Neural cell (in vitro differentiated cells): ENCODE data around the gene DDX49. TPM values are rescaled to one million over a fixed set of nuclear protein-coding genes. Genes with fewer than 3 reads are reported as not detected.

ENCODE experiments used
- H2AFZ ChIP-seq: fragments of 200-600, 300-800 bp; sonication (generic), shearing (Covaris generic); 2 replicates; pipeline ENCODE4 v1.6.0; 2014; ENCODE audit warnings: low read depth, mild to moderate bottlenecking, antibody characterized with exemption, low read length, moderate library complexity
- H3F3A ChIP-seq: fragments of 200-600 bp; shearing (Covaris generic); 2 replicates; pipeline ENCODE4 v1.6.1; 2016; ENCODE audit warnings: mild to moderate bottlenecking, moderate library complexity, mixed read lengths, antibody characterized with exemption, low read length; ENCODE audit not compliant: insufficient read depth, poor library complexity, severe bottlenecking
- H3K27ac ChIP-seq: fragments of 200-600, 300-800 bp; sonication (generic), shearing (Covaris generic); 2 replicates; pipeline ENCODE4 v1.5.1; 2014; ENCODE audit warnings: mild to moderate bottlenecking, low read length, moderate library complexity
- H3K27me3 ChIP-seq: fragments of 300-800, 200-600 bp; sonication (generic), shearing (Covaris generic); 2 replicates; pipeline ENCODE4 v1.6.0; 2014; ENCODE audit warnings: mild to moderate bottlenecking, low read depth, low read length, moderate library complexity; ENCODE audit not compliant: insufficient read depth
- H3K36me3 ChIP-seq: fragments of 300-800, 200-600 bp; sonication (generic), shearing (Covaris generic); 2 replicates; pipeline ENCODE4 v1.5.1; 2014; ENCODE audit warnings: mild to moderate bottlenecking, antibody characterized with exemption, low read length, moderate library complexity; ENCODE audit not compliant: insufficient read depth
- H3K4me2 ChIP-seq: fragments of 300-800, 200-600 bp; sonication (generic), shearing (Covaris generic); 2 replicates; pipeline ENCODE4 v1.6.0; 2014; ENCODE audit warnings: mild to moderate bottlenecking, low read length
- H3K4me3 ChIP-seq: fragments of 300-800, 200-600 bp; sonication (generic), shearing (Covaris generic); 2 replicates; pipeline ENCODE4 v1.5.1; 2014; ENCODE audit warnings: mild to moderate bottlenecking, low read length, moderate library complexity
- H3K79me2 ChIP-seq: fragments of 200-600 bp; shearing (Covaris generic); replicated peaks from 2 replicates; pipeline ENCODE4 v1.6.0; 2014; ENCODE audit warnings: mild to moderate bottlenecking, low read length, moderate library complexity; ENCODE audit not compliant: insufficient read depth
- H3K9ac ChIP-seq: fragments of 300-800, 200-600 bp; sonication (generic), shearing (Covaris generic); 2 replicates; pipeline ENCODE4 v1.6.1; 2016; ENCODE audit warnings: mild to moderate bottlenecking, low read length, mixed read lengths
- H3K9me2 ChIP-seq: fragments of 200-600 bp; shearing (Covaris generic); 2 replicates; pipeline ENCODE4 v1.6.1; 2016; ENCODE audit warnings: mild to moderate bottlenecking, low read length, mixed read lengths; ENCODE audit not compliant: insufficient read depth
- H3K9me3 ChIP-seq: fragments of 200-600, 300-800 bp; sonication (generic), shearing (Covaris generic); 2 replicates; pipeline ENCODE4 v1.6.1; 2016; ENCODE audit warnings: mild to moderate bottlenecking, mixed run types, low read length, moderate library complexity, mixed read lengths
- H4K20me1 ChIP-seq: fragments of 200-600 bp; shearing (Covaris generic); 2 replicates; pipeline ENCODE4 v1.6.1; 2016; ENCODE audit warnings: mild to moderate bottlenecking, mixed run types; ENCODE audit not compliant: insufficient read depth
- CTCF ChIP-seq: fragments of 450-650 bp; IDR thresholded peaks from 2 replicates; pipeline ENCODE4 v1.5.1; 2014; ENCODE audit warnings: antibody characterized with exemption, mild to moderate bottlenecking, moderate library complexity; ENCODE audit not compliant: poor library complexity, severe bottlenecking
- EP300 ChIP-seq: fragments of 450-650 bp; conservative IDR thresholded peaks from 2 replicates; pipeline ENCODE4 v1.6.1; 2014; ENCODE audit warnings: antibody characterized with exemption, mild to moderate bottlenecking, moderate library complexity; ENCODE audit not compliant: poor library complexity, severe bottlenecking
- EZH2 ChIP-seq: fragments of 200-600, 300-800 bp; shearing (Covaris generic), sonication (generic); IDR thresholded peaks from 2 replicates; pipeline ENCODE4 v1.6.1; 2014; ENCODE audit warnings: antibody characterized with exemption, low read length, borderline replicate concordance, mild to moderate bottlenecking; ENCODE audit not compliant: insufficient read depth, poor library complexity, severe bottlenecking
- MXI1 ChIP-seq: fragments of 450-650 bp; conservative IDR thresholded peaks from 2 replicates; pipeline ENCODE4 v1.6.1; 2014; ENCODE audit warnings: antibody characterized with exemption, mild to moderate bottlenecking; ENCODE audit not compliant: poor library complexity, severe bottlenecking
- POLR2AphosphoS5 ChIP-seq: IDR thresholded peaks from 2 replicates; pipeline ENCODE4 v1.6.1; 2012
- RAD21 ChIP-seq: fragments of 450-650 bp; conservative IDR thresholded peaks from 2 replicates; pipeline ENCODE4 v1.6.1; 2014; ENCODE audit warnings: antibody characterized with exemption, mild to moderate bottlenecking, moderate library complexity
- SMC3 ChIP-seq: fragments of 450-650 bp; conservative IDR thresholded peaks from 2 replicates; pipeline ENCODE4 v1.6.1; 2014; ENCODE audit warnings: antibody characterized with exemption, mild to moderate bottlenecking, moderate library complexity; ENCODE audit not compliant: poor library complexity
- TAF1 ChIP-seq: IDR thresholded peaks from 2 replicates; pipeline ENCODE4 v1.6.1; 2012; ENCODE audit warnings: low read depth
- polyA plus RNA-seq: library from polyadenylated mRNA; depleted of rRNA; stranded (reverse); fragments of >200 nt; gene quantifications from 2 replicates; pipeline ENCODE4 v1.2.3, GENCODE V29; 2014
- TF ChIP-seq, protein P1 (sequence below): IDR thresholded peaks from 2 replicates; pipeline ENCODE4 v1.6.1; 2012; ENCODE audit warnings: borderline replicate concordance

Gene DDX49
- polyA plus RNA-seq, 1 donor from 2014 or later, result 90.7 TPM

DNA sequence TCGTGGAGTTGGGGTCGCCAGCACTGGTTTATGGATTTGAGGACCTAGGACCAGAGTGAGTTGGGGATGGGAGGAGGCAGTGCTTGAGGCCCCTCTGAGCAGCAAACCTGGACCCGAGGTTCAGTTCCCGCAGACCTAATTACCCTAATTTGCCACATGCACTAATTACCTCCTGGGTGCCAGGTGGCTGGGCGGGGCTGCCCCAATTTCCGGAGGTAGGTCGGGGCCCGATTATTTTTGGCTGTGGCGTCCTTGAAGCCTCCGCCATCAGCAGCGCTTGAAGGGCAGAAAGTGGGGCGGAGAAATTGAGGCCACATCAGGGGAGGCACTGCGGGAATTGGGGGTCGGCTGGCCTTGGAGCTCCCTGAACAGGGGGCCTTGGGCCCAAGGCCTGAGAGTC is 27.4 kb downstream of the DDX49 start:
- no peaks in the 10 kb centered on the region for H3K79me2 ChIP-seq
- no peak overlapping the region for H3K9ac ChIP-seq
- H3K27ac ChIP-seq, result no peak overlapping the region
- no peaks in the 10 kb centered on the region for H3K36me3 ChIP-seq
- H2AFZ ChIP-seq, result no peak overlapping the region
- H3K9me2 ChIP-seq, result no peaks in the 10 kb centered on the region
- H3F3A ChIP-seq, result no peaks in the 10 kb centered on the region
- no peak overlapping the region for H3K4me2 ChIP-seq
- no peaks in the 10 kb centered on the region for H3K9me3 ChIP-seq
- no peak overlapping the region for H3K4me3 ChIP-seq
- TF ChIP-seq SMC3, result no peak
- TF ChIP-seq, protein P1, sequence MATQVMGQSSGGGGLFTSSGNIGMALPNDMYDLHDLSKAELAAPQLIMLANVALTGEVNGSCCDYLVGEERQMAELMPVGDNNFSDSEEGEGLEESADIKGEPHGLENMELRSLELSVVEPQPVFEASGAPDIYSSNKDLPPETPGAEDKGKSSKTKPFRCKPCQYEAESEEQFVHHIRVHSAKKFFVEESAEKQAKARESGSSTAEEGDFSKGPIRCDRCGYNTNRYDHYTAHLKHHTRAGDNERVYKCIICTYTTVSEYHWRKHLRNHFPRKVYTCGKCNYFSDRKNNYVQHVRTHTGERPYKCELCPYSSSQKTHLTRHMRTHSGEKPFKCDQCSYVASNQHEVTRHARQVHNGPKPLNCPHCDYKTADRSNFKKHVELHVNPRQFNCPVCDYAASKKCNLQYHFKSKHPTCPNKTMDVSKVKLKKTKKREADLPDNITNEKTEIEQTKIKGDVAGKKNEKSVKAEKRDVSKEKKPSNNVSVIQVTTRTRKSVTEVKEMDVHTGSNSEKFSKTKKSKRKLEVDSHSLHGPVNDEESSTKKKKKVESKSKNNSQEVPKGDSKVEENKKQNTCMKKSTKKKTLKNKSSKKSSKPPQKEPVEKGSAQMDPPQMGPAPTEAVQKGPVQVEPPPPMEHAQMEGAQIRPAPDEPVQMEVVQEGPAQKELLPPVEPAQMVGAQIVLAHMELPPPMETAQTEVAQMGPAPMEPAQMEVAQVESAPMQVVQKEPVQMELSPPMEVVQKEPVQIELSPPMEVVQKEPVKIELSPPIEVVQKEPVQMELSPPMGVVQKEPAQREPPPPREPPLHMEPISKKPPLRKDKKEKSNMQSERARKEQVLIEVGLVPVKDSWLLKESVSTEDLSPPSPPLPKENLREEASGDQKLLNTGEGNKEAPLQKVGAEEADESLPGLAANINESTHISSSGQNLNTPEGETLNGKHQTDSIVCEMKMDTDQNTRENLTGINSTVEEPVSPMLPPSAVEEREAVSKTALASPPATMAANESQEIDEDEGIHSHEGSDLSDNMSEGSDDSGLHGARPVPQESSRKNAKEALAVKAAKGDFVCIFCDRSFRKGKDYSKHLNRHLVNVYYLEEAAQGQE, result no peak
- TF ChIP-seq RAD21, result no peak
- TF ChIP-seq CTCF, result no peak
- TF ChIP-seq EP300, result no peak
- no peak for TF ChIP-seq MXI1
- no peak for TF ChIP-seq TAF1
- no peak for TF ChIP-seq EZH2
- TF ChIP-seq POLR2AphosphoS5, result no peak
- no peaks in the 10 kb centered on the region for H4K20me1 ChIP-seq
- H3K27me3 ChIP-seq, result no peaks in the 10 kb centered on the region

GRCh38 chr19:18948075-18948975 is 28.8 kb downstream of the DDX49 start:
- Histone ChIP-seq H3K79me2 (no peaks in the 10 kb centered on the region), H3K4me2 (no peak overlapping the region), H3K4me3 (no peak overlapping the region), H3K9ac (no peak overlapping the region), H2AFZ (no peak overlapping the region), H3K27ac (no peak overlapping the region), H3K9me3 (no peaks in the 10 kb centered on the region), H3K27me3 (no peaks in the 10 kb centered on the region), H3F3A (no peaks in the 10 kb centered on the region), H3K36me3 (no peaks in the 10 kb centered on the region), H4K20me1 (no peaks in the 10 kb centered on the region), H3K9me2 (no peaks in the 10 kb centered on the region)
- TF ChIP-seq TAF1, result no peak
- TF ChIP-seq RAD21, result no peak
